Gastrocnemius medialis (tissue), 4 donors: ENCODE measurements around the gene FLVCR1.

ENCODE experiments used
- POLR2A ChIP-seq, 2 donors: fragments of 450-650 bp; IDR thresholded peaks; one replicate each; pipeline ENCODE4 v1.6.1; 2017; ENCODE audit warnings: antibody characterized with exemption in 2 of 2, mild to moderate bottlenecking in 2 of 2, moderate library complexity in 2 of 2
- TF ChIP-seq, protein P1 (sequence below), 5 experiments: fragments of 450-650 bp in 3 of 5; fragments of 200-600 bp in 2 of 5; sonication (generic) in 2 of 5; IDR thresholded peaks in 4 of 5; conservative IDR thresholded peaks in 1 of 5; 1 replicate in 4 of 5; 2 replicates in 1 of 5; pipeline ENCODE4 v1.5.1; 2016 to 2019; ENCODE audit warnings: antibody characterized with exemption in 5 of 5, mild to moderate bottlenecking in 3 of 5, moderate library complexity in 3 of 5

- TF ChIP-seq, protein P1, sequence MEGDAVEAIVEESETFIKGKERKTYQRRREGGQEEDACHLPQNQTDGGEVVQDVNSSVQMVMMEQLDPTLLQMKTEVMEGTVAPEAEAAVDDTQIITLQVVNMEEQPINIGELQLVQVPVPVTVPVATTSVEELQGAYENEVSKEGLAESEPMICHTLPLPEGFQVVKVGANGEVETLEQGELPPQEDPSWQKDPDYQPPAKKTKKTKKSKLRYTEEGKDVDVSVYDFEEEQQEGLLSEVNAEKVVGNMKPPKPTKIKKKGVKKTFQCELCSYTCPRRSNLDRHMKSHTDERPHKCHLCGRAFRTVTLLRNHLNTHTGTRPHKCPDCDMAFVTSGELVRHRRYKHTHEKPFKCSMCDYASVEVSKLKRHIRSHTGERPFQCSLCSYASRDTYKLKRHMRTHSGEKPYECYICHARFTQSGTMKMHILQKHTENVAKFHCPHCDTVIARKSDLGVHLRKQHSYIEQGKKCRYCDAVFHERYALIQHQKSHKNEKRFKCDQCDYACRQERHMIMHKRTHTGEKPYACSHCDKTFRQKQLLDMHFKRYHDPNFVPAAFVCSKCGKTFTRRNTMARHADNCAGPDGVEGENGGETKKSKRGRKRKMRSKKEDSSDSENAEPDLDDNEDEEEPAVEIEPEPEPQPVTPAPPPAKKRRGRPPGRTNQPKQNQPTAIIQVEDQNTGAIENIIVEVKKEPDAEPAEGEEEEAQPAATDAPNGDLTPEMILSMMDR (IDR thresholded peaks at IDR 0.05 in 4 of 5, conservative IDR thresholded peaks at IDR 0.05 in 1 of 5), result no peak
- TF ChIP-seq POLR2A (IDR thresholded peaks at IDR 0.05), result no peak
Measured at GRCh38 chr1:212847549-212847948, 10.5 kb upstream of the FLVCR1 start, which contains the start of gene SPATA45.
